ENCODE data around the gene MARCHF3.
"Not testable (repeated sequence)": the region's sequence is repeated elsewhere in the genome, so short reads cannot be mapped to it uniquely, and the experiment has no call there.

The MARCHF3 gene

DNA sequence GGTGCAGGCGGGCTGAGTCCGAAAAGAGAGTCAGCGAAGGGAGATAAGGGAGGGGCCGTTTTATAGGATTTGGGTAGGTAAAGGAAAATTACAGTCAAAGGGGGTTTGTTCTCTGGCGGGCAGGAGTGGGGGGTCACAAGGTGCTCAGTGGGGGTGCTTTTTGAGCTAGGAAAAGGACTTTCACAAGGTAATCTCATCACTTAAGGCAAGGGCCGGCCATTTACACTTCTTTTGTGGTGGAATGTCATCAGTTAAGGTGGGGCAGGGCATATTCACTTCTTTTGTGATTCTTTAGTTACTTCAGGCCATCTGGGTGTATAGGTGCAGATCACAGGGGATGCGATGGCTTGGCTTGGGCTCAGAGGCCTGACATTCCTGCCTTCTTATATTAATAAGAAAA is 191.0 kb downstream of the MARCHF3 start:
- not testable (repeated sequence) for DNase-seq

DNA sequence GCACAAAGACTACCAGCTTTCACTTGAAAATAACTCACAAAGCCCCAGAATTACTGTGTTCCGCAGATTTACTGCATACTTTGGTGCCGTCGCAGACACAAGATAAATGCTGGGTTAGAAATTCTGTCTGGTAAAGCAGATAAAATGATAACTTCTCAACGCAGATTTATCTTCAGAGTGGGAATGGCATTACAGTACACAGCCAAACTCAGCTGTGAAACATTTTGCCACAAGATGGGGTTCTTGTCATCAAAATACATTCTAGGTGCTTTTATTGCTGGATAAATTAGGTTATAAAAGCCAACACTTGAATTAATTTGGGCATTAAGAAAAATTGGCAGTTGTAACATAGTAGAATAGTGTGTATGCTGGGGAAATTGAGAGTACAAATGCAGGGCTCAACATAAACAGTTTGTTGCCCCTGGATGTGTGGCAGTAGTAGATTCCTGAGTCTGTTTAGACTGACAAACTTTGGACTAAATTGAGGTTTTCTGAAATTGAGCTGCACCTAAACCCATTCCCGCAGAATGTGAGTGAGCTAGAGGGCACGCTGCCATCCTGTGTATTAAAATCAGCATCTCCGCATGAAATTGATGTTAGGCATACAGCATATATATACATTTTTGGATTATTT is 192.3 kb downstream of the MARCHF3 start:
- no peak for DNase-seq

DNA sequence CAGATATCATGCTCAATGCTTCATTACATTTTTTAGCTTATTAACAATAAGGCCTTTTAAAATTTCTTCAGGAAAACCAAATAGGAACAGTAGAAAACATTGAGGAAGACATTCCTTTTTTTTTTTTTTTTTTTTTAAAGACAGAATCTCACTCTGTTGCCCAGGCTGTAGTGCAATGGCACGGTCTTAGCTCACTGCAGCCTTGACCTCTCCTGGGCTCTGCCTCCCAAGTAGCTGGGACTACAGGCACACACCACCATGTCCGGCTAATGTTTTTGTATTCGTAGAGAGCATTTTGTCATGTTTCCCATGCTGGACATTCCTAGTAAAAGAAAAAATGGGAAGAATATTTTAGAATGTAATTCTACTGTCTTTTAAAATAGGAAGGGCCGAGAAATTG is 193.1 kb downstream of the MARCHF3 start:
- no peak for DNase-seq

DNA sequence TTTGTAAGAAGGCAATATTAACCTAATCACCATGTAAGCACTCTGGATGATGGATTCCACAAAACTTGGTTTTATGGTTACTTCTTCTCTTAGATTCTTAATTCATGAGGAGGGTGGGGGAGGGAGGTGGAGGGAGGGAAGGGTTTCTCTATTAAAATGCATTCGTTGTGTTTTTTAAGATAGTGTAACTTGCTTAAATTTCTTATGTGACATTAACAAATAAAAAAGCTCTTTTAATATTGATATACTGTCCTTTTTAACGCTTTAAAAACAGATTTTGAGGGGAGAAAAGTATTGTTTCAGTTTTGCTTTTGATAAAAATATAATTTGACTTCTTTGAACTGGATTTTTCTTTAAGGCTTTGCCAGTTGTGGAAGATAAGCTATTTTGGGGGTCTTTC is 193.6 kb downstream of the MARCHF3 start:
- DNase-seq = no peak

GRCh38 chr5:126831156-126831555 is 199.2 kb downstream of the MARCHF3 start:
- DNase-seq = no peak

DNA sequence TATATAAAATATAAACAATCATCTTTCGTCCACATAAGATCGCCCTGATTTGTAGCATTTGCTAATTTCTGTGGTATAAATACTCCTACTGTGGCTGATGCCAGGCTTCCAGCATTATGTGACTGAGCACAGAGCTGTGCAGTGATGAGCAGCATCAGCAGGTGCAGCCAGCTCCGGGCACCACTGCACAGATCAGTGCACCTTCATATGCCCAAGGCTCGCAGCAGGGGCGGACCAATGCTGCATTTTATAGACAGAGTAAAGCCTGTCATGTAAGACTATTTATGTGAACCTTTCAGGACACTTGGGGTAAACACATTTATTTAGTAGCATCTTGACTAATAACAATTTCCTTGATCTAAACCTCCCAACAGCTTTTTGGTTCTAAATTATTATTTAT is 200.3 kb downstream of the MARCHF3 start:
- DNase-seq = no peak

DNA sequence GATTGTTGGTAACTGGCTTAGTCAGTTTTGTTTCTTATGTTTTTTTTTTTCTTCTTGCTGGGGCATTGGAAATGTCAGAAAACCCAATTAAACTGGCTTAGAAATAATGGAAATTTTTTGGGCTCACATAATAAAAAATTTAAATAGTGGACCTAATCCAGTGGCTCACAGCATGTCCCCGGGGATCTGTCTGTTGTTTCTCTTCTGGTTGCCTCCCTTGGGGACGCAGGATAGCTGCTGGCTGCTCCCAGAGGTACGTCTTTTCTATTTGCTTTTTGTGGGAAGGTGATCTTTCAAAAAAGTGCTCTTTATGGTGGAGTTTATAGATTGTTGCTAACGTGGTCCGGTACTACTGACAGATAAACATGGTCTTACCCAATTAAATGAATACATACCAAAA is 201.3 kb downstream of the MARCHF3 start:
- no peak for DNase-seq

DNA sequence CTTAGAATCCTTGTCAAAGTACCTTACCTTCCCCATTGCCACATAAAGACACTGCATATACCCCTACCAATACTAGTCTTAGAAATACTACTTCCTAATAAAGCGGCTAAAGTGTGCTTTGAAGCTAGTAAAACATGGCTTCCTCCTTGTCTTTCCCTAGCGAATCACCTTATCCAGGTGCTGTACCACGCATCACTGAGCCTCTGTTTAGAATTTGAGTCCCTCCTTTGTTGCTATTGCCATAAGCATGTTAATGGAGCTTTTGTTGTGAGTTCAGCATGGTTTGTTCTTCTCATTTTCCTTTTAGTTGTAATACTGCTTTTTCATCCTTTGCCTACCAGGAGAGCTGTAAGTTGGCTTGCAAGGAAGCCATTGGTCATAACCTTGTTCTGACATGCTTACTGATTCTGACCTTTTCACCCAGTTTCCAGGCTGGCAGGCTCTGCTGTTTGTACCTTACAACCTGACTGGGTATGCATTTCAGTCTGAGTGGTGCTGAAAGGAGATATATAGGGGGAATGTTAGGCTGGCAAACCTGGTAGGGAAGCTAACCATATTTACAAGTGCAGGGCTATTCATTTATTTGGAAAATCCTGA is 203.6 kb downstream of the MARCHF3 start:
- no peak for DNase-seq

GRCh38 chr5:126819253-126819652 is 211.1 kb downstream of the MARCHF3 start:
- DNase-seq = no peak

- no peak for DNase-seq
Measured at GRCh38 chr5:126818736-126819135, 211.6 kb downstream of the MARCHF3 start.
